Caco-2 (cell line): ENCODE measurements around the gene KDM4B. TPM values are rescaled to one million over a fixed set of nuclear protein-coding genes. Genes with fewer than 3 reads are reported as not detected.

Source experiments
- BruUV-seq: library from RNA; stranded (reverse); fragments of 400-500 nt; replicated peaks from 2 replicates; lab custom pipeline; 2021; lab: Mats Ljungman, UMichigan
- CTCF ChIA-PET: fragments of 300-600 bp; sonication (Branson Sonifier 250); formaldehyde crosslinking; loops from one replicate; lab custom pipeline; 2022; ENCODE audit warnings: antibody characterized with exemption; lab: Charles Lee
- POLR2A ChIA-PET: fragments of 300-600 bp; sonication (Branson Sonifier 250); formaldehyde crosslinking; loops from one replicate; lab custom pipeline; 2022; ENCODE audit warnings: antibody characterized with exemption; lab: Charles Lee
- DNase-seq, 2 experiments: peaks; one replicate each; pipeline versions ENCODE4 v3.0.0 to v3.0.0-alpha.2; 2020 to 2022
- H3K27me3 ChIP-seq: replicated peaks from 2 replicates; pipeline ENCODE4 v1.6.0; 2011; ENCODE audit warnings: low read length; ENCODE audit not compliant: control insufficient read depth, insufficient read depth
- H3K36me3 ChIP-seq: 2 replicates; pipeline ENCODE4 v1.5.1; 2011; ENCODE audit warnings: low read length; ENCODE audit not compliant: control insufficient read depth, insufficient read depth
- H3K4me1 ChIP-seq: fragments of 250-450 bp; sonication (Bioruptor Pico); 2 replicates; pipeline ENCODE4 v1.5.1; 2020; ENCODE audit warnings: mild to moderate bottlenecking
- H3K4me3 ChIP-seq: 2 replicates; pipeline ENCODE4 v1.5.1; 2011; ENCODE audit warnings: low read depth, mild to moderate bottlenecking, control low read depth, low read length
- H3K9me3 ChIP-seq: fragments of 250-450 bp; sonication (Bioruptor Pico); 2 replicates; pipeline ENCODE4 v1.5.1; 2020; ENCODE audit warnings: mild to moderate bottlenecking, moderate library complexity
- H3K27ac Mint-ChIP-seq: one replicate; pipeline ENCODE4 v1.8.0; 2022; ENCODE audit warnings: mixed read lengths; ENCODE audit not compliant: unreplicated experiment
- H3K27me3 Mint-ChIP-seq: one replicate; pipeline ENCODE4 v1.8.0; 2022; ENCODE audit warnings: mixed read lengths; ENCODE audit not compliant: insufficient read depth, unreplicated experiment
- H3K36me3 Mint-ChIP-seq: one replicate; pipeline ENCODE4 v1.8.0; 2022; ENCODE audit warnings: mild to moderate bottlenecking, mixed read lengths; ENCODE audit not compliant: insufficient read depth, unreplicated experiment
- H3K4me1 Mint-ChIP-seq: one replicate; pipeline ENCODE4 v1.8.0; 2022; ENCODE audit warnings: low read depth, mixed read lengths; ENCODE audit not compliant: unreplicated experiment
- H3K4me3 Mint-ChIP-seq: one replicate; pipeline ENCODE4 v1.8.0; 2022; ENCODE audit warnings: mild to moderate bottlenecking, moderate library complexity, mixed read lengths; ENCODE audit not compliant: unreplicated experiment
- H3K9me3 Mint-ChIP-seq: one replicate; pipeline ENCODE4 v1.8.0; 2022; ENCODE audit warnings: mixed read lengths; ENCODE audit not compliant: unreplicated experiment
- CTCF ChIP-seq, 2 experiments: fragments of 200-600 bp in 1 of 2; IDR thresholded peaks; 1 replicate in 1 of 2; 2 replicates in 1 of 2; pipeline versions ENCODE4 v1.5.1 to v1.8.0; 2011 to 2022; ENCODE audit warnings: antibody characterized with exemption in 1 of 2, control low read depth in 1 of 2, inconsistent platforms in 1 of 2, low read depth in 1 of 2, low read length in 1 of 2, mild to moderate bottlenecking in 1 of 2, moderate library complexity in 1 of 2; ENCODE audit not compliant: insufficient read depth in 1 of 2, severe bottlenecking in 1 of 2, unreplicated experiment in 1 of 2
- intact Hi-C: fragments of 100-400 bp; cut with micrococcal nuclease; formaldehyde crosslinking; loops from one replicate; pipeline ENCODE4 v1.10.0; 2022; ENCODE audit not compliant: unreplicated experiment
- total RNA-seq: library from RNA; stranded (reverse); gene quantifications from 2 replicates; pipeline ENCODE4 v1.2.3, GENCODE V29; 2022

KDM4B gene
- total RNA-seq, 1 experiment from 2014 or later: 27.4 TPM

GRCh38 chr19:5173993-5174392 is 205.1 kb downstream of the KDM4B start:
- Histone ChIP-seq H3K9me3 (no peaks in the 10 kb centered on the region), H3K4me1 (peaks cover 4% of the 10 kb centered on the region), H3K36me3 (no peaks in the 10 kb centered on the region), H3K4me3 (no peak overlapping the region), H3K27me3 (no peaks in the 10 kb centered on the region)
- no peak for DNase-seq
- ChIA-PET POLR2A (no interaction called here), CTCF (no interaction called here)
- Mint-ChIP-seq H3K36me3 (no peaks in the 10 kb centered on the region), H3K4me3 (no peak overlapping the region), H3K27ac (no peak overlapping the region), H3K27me3 (no peaks in the 10 kb centered on the region), H3K4me1 (peaks cover 14% of the 10 kb centered on the region), H3K9me3 (peaks cover 12% of the 10 kb centered on the region)
- intact Hi-C loops: no loop called here
- no TSS peak for BruUV-seq
- no peak for TF ChIP-seq CTCF (IDR thresholded peaks at IDR 0.05; ENCODE audit: insufficient read depth in 1 of 2, low read depth in 1 of 2, low read length in 1 of 2, severe bottlenecking in 1 of 2, unreplicated experiment in 1 of 2)

GRCh38 chr19:5177745-5178450 is 209.0 kb downstream of the KDM4B start:
- H3K36me3 Mint-ChIP-seq: no peaks in the 10 kb centered on the region
- H3K4me1 Mint-ChIP-seq: no peaks in the 10 kb centered on the region
- TF ChIP-seq CTCF (IDR thresholded peaks at IDR 0.05; ENCODE audit: insufficient read depth in 1 of 2, low read depth in 1 of 2, low read length in 1 of 2, severe bottlenecking in 1 of 2, unreplicated experiment in 1 of 2): no peak
- H3K9me3 Mint-ChIP-seq: no peaks in the 10 kb centered on the region
- Histone ChIP-seq H3K4me3 (no peak overlapping the region), H3K36me3 (no peaks in the 10 kb centered on the region), H3K27me3 (no peaks in the 10 kb centered on the region), H3K4me1 (no peaks in the 10 kb centered on the region), H3K9me3 (no peaks in the 10 kb centered on the region)
- no peaks in the 10 kb centered on the region for H3K27me3 Mint-ChIP-seq
- POLR2A ChIA-PET: no interaction called here
- BruUV-seq: no TSS peak
- H3K4me3 Mint-ChIP-seq: no peak overlapping the region
- intact Hi-C loops: no loop called here
- CTCF ChIA-PET: no interaction called here
- no peak for DNase-seq
- no peak overlapping the region for H3K27ac Mint-ChIP-seq

- ChIA-PET POLR2A (no interaction called here), CTCF (no interaction called here)
- Mint-ChIP-seq H3K9me3 (no peaks in the 10 kb centered on the region), H3K4me1 (no peaks in the 10 kb centered on the region), H3K36me3 (no peaks in the 10 kb centered on the region), H3K27ac (no peak overlapping the region), H3K4me3 (no peak overlapping the region), H3K27me3 (no peaks in the 10 kb centered on the region)
- H3K4me1 ChIP-seq: no peaks in the 10 kb centered on the region
- no peaks in the 10 kb centered on the region for H3K36me3 ChIP-seq
- BruUV-seq: no TSS peak
- no peaks in the 10 kb centered on the region for H3K9me3 ChIP-seq
- no peak for DNase-seq
- intact Hi-C loops: no loop called here
- H3K27me3 ChIP-seq: no peaks in the 10 kb centered on the region
- TF ChIP-seq CTCF (IDR thresholded peaks at IDR 0.05; ENCODE audit: insufficient read depth in 1 of 2, low read depth in 1 of 2, low read length in 1 of 2, severe bottlenecking in 1 of 2, unreplicated experiment in 1 of 2): no peak
- H3K4me3 ChIP-seq: no peak overlapping the region
Observed at GRCh38 chr19:5178841-5179240, 209.9 kb downstream of the KDM4B start.
